ENCODE results near the gene F12. TPM values are rescaled to one million over a fixed set of nuclear protein-coding genes. Genes with fewer than 3 reads are reported as not detected.
A peak's percentile ranks its signal among the peaks of the same experiment; 100 is the strongest.

Gene F12
- total and polyA plus RNA-seq, 10 donors = 0.60 to 2.3 (median 1.1) TPM

- 36 to 60% (median 52%) methylated on average over 7 of the region's 7 CpGs for WGBS, 5 donors
- peaks cover 61 to 92% (median 79%) of the 10 kb centered on the region in 6 donors for H3K4me1 ChIP-seq
- H3K9me3 ChIP-seq = no peaks in the 10 kb centered on the region
- H3K4me3 ChIP-seq = peak overlapping the region in 4 of 8 donors; percentile 25 to 90 (median 84)
- H3K27ac ChIP-seq = peak overlapping the region; percentile 92 to 99 (median 98)
- peaks cover 2 to 64% (median 50%) of the 10 kb centered on the region in 6 donors for H3K36me3 ChIP-seq
- intact Hi-C loops (cut with DNase I; ENCODE audit: low total_unique reads) = no loop called here
- no peaks in the 10 kb centered on the region for H3K27me3 ChIP-seq (replicated peaks in 1 of 7)
- TF ChIP-seq, protein P1, sequence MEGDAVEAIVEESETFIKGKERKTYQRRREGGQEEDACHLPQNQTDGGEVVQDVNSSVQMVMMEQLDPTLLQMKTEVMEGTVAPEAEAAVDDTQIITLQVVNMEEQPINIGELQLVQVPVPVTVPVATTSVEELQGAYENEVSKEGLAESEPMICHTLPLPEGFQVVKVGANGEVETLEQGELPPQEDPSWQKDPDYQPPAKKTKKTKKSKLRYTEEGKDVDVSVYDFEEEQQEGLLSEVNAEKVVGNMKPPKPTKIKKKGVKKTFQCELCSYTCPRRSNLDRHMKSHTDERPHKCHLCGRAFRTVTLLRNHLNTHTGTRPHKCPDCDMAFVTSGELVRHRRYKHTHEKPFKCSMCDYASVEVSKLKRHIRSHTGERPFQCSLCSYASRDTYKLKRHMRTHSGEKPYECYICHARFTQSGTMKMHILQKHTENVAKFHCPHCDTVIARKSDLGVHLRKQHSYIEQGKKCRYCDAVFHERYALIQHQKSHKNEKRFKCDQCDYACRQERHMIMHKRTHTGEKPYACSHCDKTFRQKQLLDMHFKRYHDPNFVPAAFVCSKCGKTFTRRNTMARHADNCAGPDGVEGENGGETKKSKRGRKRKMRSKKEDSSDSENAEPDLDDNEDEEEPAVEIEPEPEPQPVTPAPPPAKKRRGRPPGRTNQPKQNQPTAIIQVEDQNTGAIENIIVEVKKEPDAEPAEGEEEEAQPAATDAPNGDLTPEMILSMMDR (IDR thresholded peaks at IDR 0.05 in 8 of 11, conservative IDR thresholded peaks at IDR 0.05 in 3 of 11) = no peak
- TF ChIP-seq POLR2AphosphoS5 (IDR thresholded peaks at IDR 0.05) = no peak
- no peak for DNase-seq
Observed at GRCh38 chr5:177430972-177431316, 21.6 kb upstream of the F12 start.

DNA sequence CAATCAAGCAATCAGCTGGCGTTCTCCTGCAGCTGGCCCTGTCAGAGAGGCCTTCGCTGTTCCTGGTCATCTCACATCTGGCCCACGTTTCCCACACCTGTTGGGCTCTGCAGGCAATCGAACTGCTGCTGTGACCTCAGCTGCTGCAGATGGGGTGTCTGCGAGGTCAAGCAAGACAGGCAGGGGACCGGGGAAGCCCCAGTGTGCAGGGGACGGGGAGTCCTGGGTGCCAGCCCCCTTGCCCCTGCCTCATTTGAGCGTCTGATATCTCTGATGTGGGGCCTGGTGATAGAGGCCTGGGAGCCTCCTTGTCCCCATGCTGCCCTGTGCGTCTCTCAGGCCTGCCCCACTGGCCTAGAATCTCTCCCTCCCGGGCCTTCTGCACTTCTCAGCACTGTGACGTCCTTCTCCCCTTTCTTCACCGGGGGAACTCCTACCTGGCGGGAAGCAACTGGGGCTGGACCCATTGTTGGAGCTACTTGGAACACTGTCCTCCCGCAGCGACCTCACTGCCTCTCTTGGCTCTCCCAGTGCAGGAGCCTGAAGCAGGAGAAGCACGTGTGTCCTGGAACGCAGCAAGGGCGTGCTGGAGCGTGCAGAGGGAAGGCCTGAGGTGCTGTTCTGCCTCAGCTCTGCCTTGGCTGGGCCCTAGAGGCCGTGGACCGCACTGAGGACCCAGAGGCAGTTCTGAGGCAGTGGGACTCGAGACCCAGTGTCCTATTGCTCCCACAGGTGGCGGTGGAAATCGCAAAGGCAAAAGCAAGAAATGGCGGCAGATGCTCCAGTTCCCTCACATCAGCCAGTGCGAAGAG, 21.0 kb upstream of the F12 start:
- peak; percentile 39 to 72 (median 60) for TF ChIP-seq POLR2AphosphoS5 (IDR thresholded peaks at IDR 0.05)
- TF ChIP-seq, protein P1 (IDR thresholded peaks at IDR 0.05 in 8 of 11, conservative IDR thresholded peaks at IDR 0.05 in 3 of 11) = no peak
- peak overlapping the region; percentile 92 to 99 (median 98) for H3K27ac ChIP-seq
- H3K27me3 ChIP-seq (replicated peaks in 1 of 7) = no peaks in the 10 kb centered on the region
- peak overlapping the region in 5 of 8 donors; percentile 14 to 90 (median 79) for H3K4me3 ChIP-seq
- peak; percentile 85 for DNase-seq
- intact Hi-C loops (cut with DNase I; ENCODE audit: low total_unique reads) = no loop called here
- peaks cover 0 to 58% (median 44%) of the 10 kb centered on the region in 6 donors for H3K36me3 ChIP-seq
- WGBS, 5 donors = 68 to 70% (median 69%) methylated on average over 17 to 26 of the region's 26 CpGs
- no peaks in the 10 kb centered on the region for H3K9me3 ChIP-seq
- H3K4me1 ChIP-seq = peaks cover 64 to 92% (median 85%) of the 10 kb centered on the region in 6 donors

DNA sequence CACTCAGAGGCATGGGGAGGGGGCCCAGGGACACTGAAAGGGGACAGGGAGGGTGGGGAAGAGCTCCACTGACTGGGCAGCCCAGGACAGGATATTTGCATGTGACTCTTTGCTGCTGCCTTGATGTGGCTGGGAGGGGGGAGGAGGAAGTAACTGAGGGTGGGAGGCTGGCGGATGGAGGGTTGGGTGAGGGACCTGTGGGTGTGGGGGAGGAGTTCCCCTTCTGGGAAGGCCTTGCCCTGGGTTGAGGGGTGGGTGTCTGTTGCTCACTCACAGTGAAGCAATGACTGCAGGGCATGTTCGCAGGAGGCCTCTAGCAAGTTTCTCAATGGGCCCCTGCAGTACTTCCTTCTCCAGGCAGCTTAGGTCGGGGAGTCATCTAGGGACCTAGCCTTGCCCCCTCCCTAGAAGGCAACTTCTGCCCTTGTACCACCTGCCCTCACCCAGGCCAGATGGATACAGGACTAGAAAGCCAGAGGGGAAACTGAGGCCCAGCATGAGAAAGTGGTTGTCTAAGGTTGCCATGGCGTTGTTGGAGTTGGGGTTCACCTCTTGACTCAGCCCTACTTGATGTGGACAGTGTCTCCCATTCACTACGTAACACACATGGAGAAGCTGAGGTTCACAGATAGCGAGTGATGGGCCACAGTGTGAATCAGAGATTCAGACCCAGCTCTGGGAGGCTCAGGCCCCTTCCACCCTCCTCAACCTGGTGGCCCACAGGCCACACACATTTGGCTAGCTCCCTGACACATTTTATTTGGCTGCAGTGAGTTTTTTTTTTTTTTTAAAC, 20.1 kb upstream of the F12 start:
- H3K27ac ChIP-seq = peak overlapping the region; percentile 92 to 99 (median 98)
- intact Hi-C loops (cut with DNase I; ENCODE audit: low total_unique reads) = no loop called here
- TF ChIP-seq, protein P1 (IDR thresholded peaks at IDR 0.05 in 8 of 11, conservative IDR thresholded peaks at IDR 0.05 in 3 of 11) = peak in 2 of 11 experiments; percentile 13 to 26
- TF ChIP-seq POLR2A (IDR thresholded peaks at IDR 0.05) (peak in 1 of 3 donors; percentile 46), POLR2AphosphoS5 (IDR thresholded peaks at IDR 0.05) (peak; percentile 76 to 83 (median 83))
- H3K9me3 ChIP-seq = no peaks in the 10 kb centered on the region
- peaks cover 0 to 49% (median 35%) of the 10 kb centered on the region in 6 donors for H3K36me3 ChIP-seq
- H3K4me3 ChIP-seq = peak overlapping the region in 7 of 8 donors; percentile 58 to 90 (median 79)
- 32 to 40% (median 35%) methylated on average over 5 to 6 of the region's 6 CpGs for WGBS, 5 donors
- peaks cover 66 to 91% (median 85%) of the 10 kb centered on the region in 6 donors for H3K4me1 ChIP-seq
- peak; percentile 96 for DNase-seq
- H3K27me3 ChIP-seq (replicated peaks in 1 of 7) = no peaks in the 10 kb centered on the region
